Stimulated activated CD4-positive, alpha-beta T cell treated with anti-CD3 and anti-CD28 coated beads, Interleukin-2, amount 100 ng/mL, for 24 hours (primary cell): ENCODE measurements around the gene TGFBRAP1.
A peak's percentile ranks its signal among the peaks of the same experiment; 100 is the strongest.
"Not testable (repeated sequence)": the region's sequence is repeated elsewhere in the genome, so short reads cannot be mapped to it uniquely, and the experiment has no call there.

Experiments used
- DNase-seq, 2 donors: peaks; one replicate each; pipeline ENCODE4 v3.0.0-alpha.2; 2020

The TGFBRAP1 gene

GRCh38 chr2:105357122-105357521 lies 27.6 kb upstream of the TGFBRAP1 start:
- DNase-seq: no peak

GRCh38 chr2:105344704-105345345 lies 15.3 kb upstream of the TGFBRAP1 start:
- DNase-seq: no peak

GRCh38 chr2:105339414-105339813 lies 9.9 kb upstream of the TGFBRAP1 start:
- DNase-seq: no peak

- no peak for DNase-seq
These were observed 8.5 kb upstream of the TGFBRAP1 start for GRCh38 chr2:105338020-105338385.

- peak; percentile 91 for DNase-seq
These were observed 7.8 kb upstream of the TGFBRAP1 start, which contains the start of gene C2orf49 for GRCh38 chr2:105337122-105338019. Gene C2orf49 (plus strand): TSS chr2:105337540. CDS start chr2:105337588, 48 bp downstream.

GRCh38 chr2:105336786-105337121 lies 7.2 kb upstream of the TGFBRAP1 start:
- DNase-seq: no peak

- DNase-seq: no peak
These were observed 5.9 kb upstream of the TGFBRAP1 start for GRCh38 chr2:105335469-105335868.

- DNase-seq: no peak
These were observed 4.7 kb upstream of the TGFBRAP1 start for GRCh38 chr2:105334211-105334610.

- DNase-seq: peak in 1 of 2 donors; percentile 17
These were observed 1.3 kb upstream of the TGFBRAP1 start for GRCh38 chr2:105330681-105331375.

- DNase-seq: peak in 1 of 2 donors; percentile 37
These were observed 359 bp downstream of the TGFBRAP1 start for GRCh38 chr2:105329197-105329554.

- DNase-seq: peak in 1 of 2 donors; percentile 24
These were observed 996 bp downstream of the TGFBRAP1 start for GRCh38 chr2:105328281-105329196.

- no peak for DNase-seq
These were observed 1.8 kb downstream of the TGFBRAP1 start for GRCh38 chr2:105327690-105328089.

- DNase-seq: not testable (repeated sequence)
These were observed 2.3 kb downstream of the TGFBRAP1 start for GRCh38 chr2:105327271-105327670.

- DNase-seq: no peak
These were observed 4.1 kb downstream of the TGFBRAP1 start for GRCh38 chr2:105325389-105325963.

GRCh38 chr2:105324732-105325131 lies 4.8 kb downstream of the TGFBRAP1 start:
- DNase-seq: no peak

- no peak for DNase-seq
These were observed 5.4 kb downstream of the TGFBRAP1 start for GRCh38 chr2:105324101-105324500.

GRCh38 chr2:105323111-105323510 lies 6.4 kb downstream of the TGFBRAP1 start:
- no peak for DNase-seq

GRCh38 chr2:105321875-105322646 lies 7.5 kb downstream of the TGFBRAP1 start:
- no peak for DNase-seq

GRCh38 chr2:105320651-105321215 lies 8.8 kb downstream of the TGFBRAP1 start:
- DNase-seq: no peak

- DNase-seq: no peak
These were observed 11.6 kb downstream of the TGFBRAP1 start for GRCh38 chr2:105317937-105318336.

GRCh38 chr2:105315314-105315713 lies 14.2 kb downstream of the TGFBRAP1 start:
- DNase-seq: no peak
